HepG2 (cell line): ENCODE data around the gene ATAD2B. TPM values are rescaled to one million over a fixed set of nuclear protein-coding genes. Genes with fewer than 3 reads are reported as not detected.
A peak's percentile ranks its signal among the peaks of the same experiment; 100 is the strongest.

ENCODE experiments used
- ARID2 ChIP-seq: sonication (generic); formaldehyde crosslinking; IDR thresholded peaks from 2 replicates; pipeline ENCODE4 v1.8.1; 2022; ENCODE audit warnings: mild to moderate bottlenecking, missing genetic modification reagents, borderline replicate concordance
- BATF2 ChIP-seq: sonication (generic); formaldehyde crosslinking; IDR thresholded peaks from 2 replicates; pipeline ENCODE4 v1.8.0; 2022; ENCODE audit warnings: mild to moderate bottlenecking, missing genetic modification reagents, moderate library complexity
- FOXA1 ChIP-seq, 2 experiments: fragments of 450-650 bp in 1 of 2; sonication (generic) in 1 of 2; formaldehyde crosslinking in 1 of 2; IDR thresholded peaks; 2 replicates each; pipeline versions ENCODE4 v1.4.0 to v1.6.1; 2016 to 2020; ENCODE audit warnings: missing genetic modification reagents in 1 of 2
- GZF1 ChIP-seq: sonication (generic); formaldehyde crosslinking; IDR thresholded peaks from 2 replicates; pipeline ENCODE4 v1.5.1; 2020; ENCODE audit warnings: mild to moderate bottlenecking, missing genetic modification reagents
- KIAA2018 ChIP-seq: sonication (generic); formaldehyde crosslinking; IDR thresholded peaks from 2 replicates; pipeline ENCODE4 v1.5.0; 2020; ENCODE audit warnings: mild to moderate bottlenecking, missing genetic modification reagents, borderline replicate concordance
- KLF16 ChIP-seq, 2 experiments: sonication (generic) in 1 of 2; formaldehyde crosslinking in 1 of 2; IDR thresholded peaks; 2 replicates each; pipeline versions ENCODE4 v1.6.1 to v1.8.0; 2016 to 2023; ENCODE audit warnings: missing genetic modification reagents in 2 of 2, missing compliant biosample characterization in 1 of 2
- ZHX2 ChIP-seq, 2 experiments: sonication (generic) in 1 of 2; formaldehyde crosslinking in 1 of 2; IDR thresholded peaks; 2 replicates each; pipeline versions ENCODE4 v1.6.1 to v1.9.0; 2014 to 2022; ENCODE audit warnings: antibody characterized with exemption in 1 of 2, borderline replicate concordance in 1 of 2, inconsistent platforms in 1 of 2, low read depth in 1 of 2, missing genetic modification reagents in 1 of 2
- ZNF260 ChIP-seq: sonication (generic); formaldehyde crosslinking; IDR thresholded peaks from 2 replicates; pipeline ENCODE4 v1.4.0; 2020; ENCODE audit warnings: missing genetic modification reagents, low read depth, mild to moderate bottlenecking, borderline replicate concordance
- ZNF343 ChIP-seq: sonication (generic); formaldehyde crosslinking; IDR thresholded peaks from 2 replicates; pipeline ENCODE4 v1.4.0; 2020; ENCODE audit warnings: mild to moderate bottlenecking, missing genetic modification reagents
- ZSCAN22 ChIP-seq: sonication (generic); formaldehyde crosslinking; IDR thresholded peaks from 2 replicates; pipeline ENCODE4 v1.4.0; 2020; ENCODE audit warnings: mild to moderate bottlenecking, missing genetic modification reagents
- polyA plus RNA-seq, 8 experiments: library from polyadenylated mRNA; depleted of rRNA in 3 of 8; stranded (reverse) in 7 of 8; unstranded in 1 of 8; fragments of >200 nt; fragmentation: Illumina TruSeq in 4 of 8; extraction: Trizol in 4 of 8; gene quantifications; 2 replicates each; pipeline versions ENCODE4 v1.2.1 to v1.2.3, GENCODE V29; 2011 to 2016; ENCODE audit warnings: low read depth in 4 of 8, missing spikeins in 1 of 8, mixed read lengths in 1 of 8; ENCODE audit not compliant: insufficient read depth in 1 of 8
- total RNA-seq, 5 experiments: library from RNA; depleted of rRNA; stranded (reverse); fragments of >200 nt; fragmentation: Illumina TruSeq; extraction: Trizol; gene quantifications; 2 replicates each; pipeline ENCODE4 v1.2.3, GENCODE V29; 2016; ENCODE audit warnings: low read depth in 1 of 5

The ATAD2B gene
- total and polyA plus RNA-seq, 2 of the 13 experiments (the other 11 are each of a cell fraction or from before 2014, with no cell fraction given): 5.3 to 22.2 TPM

GRCh38 chr2:23926750-23927571 lies at the start of gene ATAD2B (continued):
- TF ChIP-seq KIAA2018 (CRISPR knock-in tag) (0 out of 2 replicates have a peak, but pooled peaks have one; percentile 72), ZSCAN22 (no peak), FOXA1 (IDR thresholded peaks at IDR 0.05) (no peak), FOXA1 (CRISPR knock-in tag; IDR thresholded peaks at IDR 0.05) (0 out of 2 replicates have a peak, but pooled peaks have one; percentile 16), BATF2 (CRISPR knock-in tag) (peak; percentile 68), ARID2 (peak; percentile 76), ZHX2 (IDR thresholded peaks at IDR 0.05; ENCODE audit: low read depth) (peak; percentile 85; the same call in 1 of the 2 replicates), ZHX2 (CRISPR knock-in tag; IDR thresholded peaks at IDR 0.05; ENCODE audit: borderline replicate concordance) (no peak; the same call in none of the 2 replicates), GZF1 (peak; percentile 77; the same call in 1 of the 2 replicates), ZNF343 (CRISPR knock-in tag) (peak; percentile 47), KLF16 (CRISPR knock-in tag; IDR thresholded peaks at IDR 0.05) (peak; percentile 77 to 94; a peak in 3 of 4 replicates), ZNF260 (CRISPR knock-in tag) (0 out of 2 replicates have a peak, but pooled peaks have one; percentile 66)
